ENCODE measurements around the gene COPS7A. TPM values are rescaled to one million over a fixed set of nuclear protein-coding genes. Genes with fewer than 3 reads are reported as not detected.

The COPS7A gene
- total RNA-seq, 1 experiment from 2014 or later = 82.3 TPM

DNA sequence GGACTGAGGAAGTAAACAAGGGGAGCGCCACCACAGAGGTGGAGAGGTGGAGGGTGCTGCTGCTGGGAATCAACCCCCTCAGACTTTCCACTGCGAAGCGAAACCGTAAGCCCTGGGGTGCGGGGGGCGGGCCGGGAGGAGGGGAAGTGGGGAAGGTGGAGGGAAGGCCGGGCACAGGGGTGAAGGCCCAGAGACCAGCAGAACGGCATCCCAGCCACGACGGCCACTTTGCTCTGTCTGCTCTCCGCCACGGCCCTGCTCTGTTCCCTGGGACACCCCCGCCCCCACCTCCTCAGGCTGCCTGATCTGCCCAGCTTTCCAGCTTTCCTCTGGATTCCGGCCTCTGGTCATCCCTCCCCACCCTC is 48.5 kb downstream of the COPS7A start, which contains the start of gene LAG3:
LAG3 (plus strand) TSS at position 190 of the 365 bp plus-strand sequence. CDS start 333 bp downstream, outside the sequence.
- Histone ChIP-seq H3K36me3 (ENCODE audit: low read depth, low read length) (no peaks in the 10 kb centered on the region), H3K27me3 (ENCODE audit: low read length) (no peaks in the 10 kb centered on the region), H3K9me2 (replicated peaks; ENCODE audit: low read length) (no peaks in the 10 kb centered on the region), H3K9ac (ENCODE audit: low read length) (no peak within 1 kb of the TSS), H3K79me2 (ENCODE audit: low read length) (peaks cover 22% of the 10 kb centered on the region), H3F3A (ENCODE audit: low read length, unreplicated experiment) (no peaks in the 10 kb centered on the region), H3K4me3 (ENCODE audit: low read length) (no peak within 1 kb of the TSS), H3K9me3 (ENCODE audit: low read length) (no peaks in the 10 kb centered on the region), H3K27ac (ENCODE audit: low read length) (no peak within 1 kb of the TSS), H3K4me1 (ENCODE audit: insufficient read depth, low read length) (peaks cover 12% of the 10 kb centered on the region), H2AFZ (ENCODE audit: low read length) (no peak within 1 kb of the TSS), H3K4me2 (ENCODE audit: low read length) (no peak within 1 kb of the TSS), H4K20me1 (ENCODE audit: low read length) (no peaks in the 10 kb centered on the region; the same call in 1 of the 2 replicates)
- intact Hi-C loops (cut with micrococcal nuclease) = no loop called here
- no TSS peak for BruUV-seq (replicated peaks)
- DNase-seq (no peak), ATAC-seq (no peak)
- TF ChIP-seq, protein P1, sequence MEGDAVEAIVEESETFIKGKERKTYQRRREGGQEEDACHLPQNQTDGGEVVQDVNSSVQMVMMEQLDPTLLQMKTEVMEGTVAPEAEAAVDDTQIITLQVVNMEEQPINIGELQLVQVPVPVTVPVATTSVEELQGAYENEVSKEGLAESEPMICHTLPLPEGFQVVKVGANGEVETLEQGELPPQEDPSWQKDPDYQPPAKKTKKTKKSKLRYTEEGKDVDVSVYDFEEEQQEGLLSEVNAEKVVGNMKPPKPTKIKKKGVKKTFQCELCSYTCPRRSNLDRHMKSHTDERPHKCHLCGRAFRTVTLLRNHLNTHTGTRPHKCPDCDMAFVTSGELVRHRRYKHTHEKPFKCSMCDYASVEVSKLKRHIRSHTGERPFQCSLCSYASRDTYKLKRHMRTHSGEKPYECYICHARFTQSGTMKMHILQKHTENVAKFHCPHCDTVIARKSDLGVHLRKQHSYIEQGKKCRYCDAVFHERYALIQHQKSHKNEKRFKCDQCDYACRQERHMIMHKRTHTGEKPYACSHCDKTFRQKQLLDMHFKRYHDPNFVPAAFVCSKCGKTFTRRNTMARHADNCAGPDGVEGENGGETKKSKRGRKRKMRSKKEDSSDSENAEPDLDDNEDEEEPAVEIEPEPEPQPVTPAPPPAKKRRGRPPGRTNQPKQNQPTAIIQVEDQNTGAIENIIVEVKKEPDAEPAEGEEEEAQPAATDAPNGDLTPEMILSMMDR (conservative IDR thresholded peaks at IDR 0.05; ENCODE audit: low read depth, low read length) = no peak
- no peak for TF ChIP-seq EZH2phosphoT487 (IDR thresholded peaks at IDR 0.05; ENCODE audit: borderline replicate concordance, low read length)
- TF ChIP-seq EZH2 (IDR thresholded peaks at IDR 0.05; ENCODE audit: low read length, unreplicated experiment) = no peak
- CTCF ChIA-PET = interaction anchor here (1.0 kb wide), 1 partner anchor 19 kb away, joined by 3 read pairs; the partner anchor contains the start of gene MLF2
- POLR2A ChIA-PET (ENCODE audit: unreplicated experiment) = no interaction called here

DNA sequence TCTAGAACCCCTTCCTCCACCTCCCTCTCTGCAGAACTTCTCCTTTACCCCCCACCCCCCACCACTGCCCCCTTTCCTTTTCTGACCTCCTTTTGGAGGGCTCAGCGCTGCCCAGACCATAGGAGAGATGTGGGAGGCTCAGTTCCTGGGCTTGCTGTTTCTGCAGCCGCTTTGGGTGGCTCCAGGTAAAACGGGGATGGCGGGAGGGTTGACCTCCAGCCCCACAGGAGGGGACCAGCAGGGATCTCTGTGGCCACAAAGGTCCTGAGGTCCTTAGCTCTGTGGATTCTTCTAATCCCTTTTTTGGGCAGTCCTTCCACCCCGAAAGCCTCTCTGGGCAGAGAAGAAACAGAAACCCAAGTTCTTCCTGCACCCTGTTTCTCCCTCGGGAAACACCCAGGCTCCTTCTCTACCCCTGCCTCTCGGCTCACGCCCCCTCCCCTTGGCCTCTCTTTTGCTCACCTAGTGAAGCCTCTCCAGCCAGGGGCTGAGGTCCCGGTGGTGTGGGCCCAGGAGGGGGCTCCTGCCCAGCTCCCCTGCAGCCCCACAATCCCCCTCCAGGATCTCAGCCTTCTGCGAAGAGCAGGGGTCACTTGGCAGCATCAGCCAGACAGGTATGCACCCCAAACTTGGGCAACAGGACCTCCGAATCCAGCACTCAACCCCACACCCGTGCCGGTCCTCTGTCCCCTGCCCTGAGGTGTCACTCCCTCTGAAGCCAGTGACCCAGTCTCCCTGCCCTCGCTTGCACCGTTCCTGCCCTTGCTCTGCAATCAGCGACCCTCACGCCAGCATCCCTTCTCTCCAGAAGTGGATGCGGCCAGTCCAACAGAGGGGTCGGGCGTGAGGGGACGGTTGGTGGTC is 49.1 kb downstream of the COPS7A start:
- ATAC-seq = no peak
- no peak for DNase-seq
- H4K20me1 ChIP-seq (ENCODE audit: low read length) = no peaks in the 10 kb centered on the region; the same call in 1 of the 2 replicates
- peaks cover 15% of the 10 kb centered on the region for H3K79me2 ChIP-seq (ENCODE audit: low read length)
- H3K9me2 ChIP-seq (replicated peaks; ENCODE audit: low read length) = no peaks in the 10 kb centered on the region
- ChIA-PET CTCF (interaction anchor here (1.0 kb wide), 1 partner anchor 20 kb away, joined by 3 read pairs; the partner anchor contains the start of gene MLF2), POLR2A (ENCODE audit: unreplicated experiment) (interaction anchor here (0.6 kb wide), 1 partner anchor 39 kb away, joined by 3 read pairs; no protein-coding TSS in a partner anchor)
- H3K36me3 ChIP-seq (ENCODE audit: low read depth, low read length) = no peaks in the 10 kb centered on the region
- no peak overlapping the region for H3K9ac ChIP-seq (ENCODE audit: low read length)
- peaks cover 11% of the 10 kb centered on the region for H3K4me1 ChIP-seq (ENCODE audit: insufficient read depth, low read length)
- TF ChIP-seq EZH2 (IDR thresholded peaks at IDR 0.05; ENCODE audit: low read length, unreplicated experiment) = no peak
- BruUV-seq (replicated peaks) = no TSS peak
- intact Hi-C loops (cut with micrococcal nuclease) = no loop called here
- no peak overlapping the region for H2AFZ ChIP-seq (ENCODE audit: low read length)
- no peaks in the 10 kb centered on the region for H3F3A ChIP-seq (ENCODE audit: low read length, unreplicated experiment)
- no peak overlapping the region for H3K27ac ChIP-seq (ENCODE audit: low read length)
- H3K4me3 ChIP-seq (ENCODE audit: low read length) = no peak overlapping the region
- no peak overlapping the region for H3K4me2 ChIP-seq (ENCODE audit: low read length)
- H3K9me3 ChIP-seq (ENCODE audit: low read length) = no peaks in the 10 kb centered on the region
- no peaks in the 10 kb centered on the region for H3K27me3 ChIP-seq (ENCODE audit: low read length)

DNA sequence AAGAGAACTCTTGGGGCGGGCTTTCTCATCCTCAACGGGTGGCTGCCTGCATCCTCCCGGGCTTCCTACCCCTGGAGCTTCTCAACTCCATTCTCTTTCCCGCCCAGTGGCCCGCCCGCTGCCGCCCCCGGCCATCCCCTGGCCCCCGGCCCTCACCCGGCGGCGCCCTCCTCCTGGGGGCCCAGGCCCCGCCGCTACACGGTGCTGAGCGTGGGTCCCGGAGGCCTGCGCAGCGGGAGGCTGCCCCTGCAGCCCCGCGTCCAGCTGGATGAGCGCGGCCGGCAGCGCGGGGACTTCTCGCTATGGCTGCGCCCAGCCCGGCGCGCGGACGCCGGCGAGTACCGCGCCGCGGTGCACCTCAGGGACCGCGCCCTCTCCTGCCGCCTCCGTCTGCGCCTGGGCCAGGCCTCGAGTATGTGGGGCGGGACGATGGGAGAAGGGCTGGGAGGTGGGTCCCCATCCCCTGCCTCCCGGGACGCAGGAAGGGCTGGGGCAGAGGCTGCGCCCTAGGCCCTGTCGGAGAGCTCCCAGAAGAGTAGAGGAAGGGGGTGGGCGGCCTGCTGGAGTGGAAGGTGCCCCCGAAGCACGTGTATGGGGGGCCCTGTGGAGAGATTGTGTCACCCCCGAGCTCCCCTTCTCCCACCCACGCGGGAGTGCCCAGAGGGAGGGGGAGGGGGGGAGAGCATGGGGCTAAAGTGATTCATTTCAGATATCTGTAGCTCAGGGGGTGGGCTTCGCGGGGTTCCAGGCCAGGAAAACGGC is 49.9 kb downstream of the COPS7A start:
- Histone ChIP-seq H3K9me3 (ENCODE audit: low read length) (no peaks in the 10 kb centered on the region), H3K79me2 (ENCODE audit: low read length) (peaks cover 7% of the 10 kb centered on the region), H3K4me1 (ENCODE audit: insufficient read depth, low read length) (peaks cover 7% of the 10 kb centered on the region), H3K27me3 (ENCODE audit: low read length) (no peaks in the 10 kb centered on the region), H3K27ac (ENCODE audit: low read length) (no peak overlapping the region), H2AFZ (ENCODE audit: low read length) (no peak overlapping the region), H4K20me1 (ENCODE audit: low read length) (no peaks in the 10 kb centered on the region; the same call in 1 of the 2 replicates), H3K4me2 (ENCODE audit: low read length) (no peak overlapping the region), H3F3A (ENCODE audit: low read length, unreplicated experiment) (no peaks in the 10 kb centered on the region), H3K9ac (ENCODE audit: low read length) (no peak overlapping the region), H3K4me3 (ENCODE audit: low read length) (no peak overlapping the region), H3K36me3 (ENCODE audit: low read depth, low read length) (no peaks in the 10 kb centered on the region), H3K9me2 (replicated peaks; ENCODE audit: low read length) (no peaks in the 10 kb centered on the region)
- TF ChIP-seq, protein P1 (conservative IDR thresholded peaks at IDR 0.05; ENCODE audit: low read depth, low read length) = no peak
- TF ChIP-seq EZH2phosphoT487 (IDR thresholded peaks at IDR 0.05; ENCODE audit: borderline replicate concordance, low read length) = no peak
- TF ChIP-seq EZH2 (IDR thresholded peaks at IDR 0.05; ENCODE audit: low read length, unreplicated experiment) = no peak
- BruUV-seq (replicated peaks) = no TSS peak
- ATAC-seq (no peak), DNase-seq (no peak)
- intact Hi-C loops (cut with micrococcal nuclease) = no loop called here
- POLR2A ChIA-PET (ENCODE audit: unreplicated experiment) = interaction anchor here (0.6 kb wide), 1 partner anchor 40 kb away, joined by 3 read pairs; no protein-coding TSS in a partner anchor
- CTCF ChIA-PET = no interaction called here

Measured in PC-3 (cell line).